Measurements from ENCODE around the gene LRRC61. TPM values are rescaled to one million over a fixed set of nuclear protein-coding genes. Genes with fewer than 3 reads are reported as not detected.

The LRRC61 gene
- total and polyA plus RNA-seq, 2 of the 13 experiments (the other 11 are each of a cell fraction or from before 2014, with no cell fraction given), result 33.0 to 34.8 TPM

DNA sequence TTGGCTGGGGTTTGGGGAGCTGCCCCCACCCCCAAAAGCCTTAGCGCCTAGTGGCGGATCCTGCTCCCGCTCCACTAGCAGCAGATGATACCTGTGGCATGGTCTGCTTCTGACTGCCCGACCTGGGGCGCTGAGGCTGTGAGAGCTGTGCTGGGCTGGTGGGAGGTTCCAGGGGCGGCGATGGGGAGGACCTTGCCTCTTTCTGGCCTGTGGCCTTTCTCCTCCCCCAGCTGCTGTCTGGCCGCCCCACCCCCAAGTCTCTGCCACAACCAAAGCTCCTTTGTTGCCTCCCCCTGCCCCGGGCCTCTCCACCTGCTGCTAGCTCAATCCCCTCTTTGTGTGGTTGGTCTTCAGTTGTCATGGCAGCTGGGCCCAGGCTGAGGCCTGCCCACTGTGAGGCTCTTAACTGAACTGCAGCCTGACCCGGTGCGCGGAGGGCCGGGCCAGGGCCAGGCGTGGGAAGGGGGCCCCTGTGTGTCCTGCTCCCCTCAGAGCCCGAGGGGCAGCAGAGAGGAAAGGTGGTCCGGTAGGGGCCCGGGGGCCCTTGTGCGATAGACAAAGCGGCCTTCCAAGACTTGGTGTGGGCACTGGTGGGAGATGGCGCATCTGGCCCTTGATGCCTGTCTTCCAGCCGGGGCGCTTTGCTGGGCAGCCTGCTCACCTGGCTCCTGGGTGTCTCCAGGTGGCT, 60.7 kb downstream of the LRRC61 start (continued):
- TF ChIP-seq, protein P1, sequence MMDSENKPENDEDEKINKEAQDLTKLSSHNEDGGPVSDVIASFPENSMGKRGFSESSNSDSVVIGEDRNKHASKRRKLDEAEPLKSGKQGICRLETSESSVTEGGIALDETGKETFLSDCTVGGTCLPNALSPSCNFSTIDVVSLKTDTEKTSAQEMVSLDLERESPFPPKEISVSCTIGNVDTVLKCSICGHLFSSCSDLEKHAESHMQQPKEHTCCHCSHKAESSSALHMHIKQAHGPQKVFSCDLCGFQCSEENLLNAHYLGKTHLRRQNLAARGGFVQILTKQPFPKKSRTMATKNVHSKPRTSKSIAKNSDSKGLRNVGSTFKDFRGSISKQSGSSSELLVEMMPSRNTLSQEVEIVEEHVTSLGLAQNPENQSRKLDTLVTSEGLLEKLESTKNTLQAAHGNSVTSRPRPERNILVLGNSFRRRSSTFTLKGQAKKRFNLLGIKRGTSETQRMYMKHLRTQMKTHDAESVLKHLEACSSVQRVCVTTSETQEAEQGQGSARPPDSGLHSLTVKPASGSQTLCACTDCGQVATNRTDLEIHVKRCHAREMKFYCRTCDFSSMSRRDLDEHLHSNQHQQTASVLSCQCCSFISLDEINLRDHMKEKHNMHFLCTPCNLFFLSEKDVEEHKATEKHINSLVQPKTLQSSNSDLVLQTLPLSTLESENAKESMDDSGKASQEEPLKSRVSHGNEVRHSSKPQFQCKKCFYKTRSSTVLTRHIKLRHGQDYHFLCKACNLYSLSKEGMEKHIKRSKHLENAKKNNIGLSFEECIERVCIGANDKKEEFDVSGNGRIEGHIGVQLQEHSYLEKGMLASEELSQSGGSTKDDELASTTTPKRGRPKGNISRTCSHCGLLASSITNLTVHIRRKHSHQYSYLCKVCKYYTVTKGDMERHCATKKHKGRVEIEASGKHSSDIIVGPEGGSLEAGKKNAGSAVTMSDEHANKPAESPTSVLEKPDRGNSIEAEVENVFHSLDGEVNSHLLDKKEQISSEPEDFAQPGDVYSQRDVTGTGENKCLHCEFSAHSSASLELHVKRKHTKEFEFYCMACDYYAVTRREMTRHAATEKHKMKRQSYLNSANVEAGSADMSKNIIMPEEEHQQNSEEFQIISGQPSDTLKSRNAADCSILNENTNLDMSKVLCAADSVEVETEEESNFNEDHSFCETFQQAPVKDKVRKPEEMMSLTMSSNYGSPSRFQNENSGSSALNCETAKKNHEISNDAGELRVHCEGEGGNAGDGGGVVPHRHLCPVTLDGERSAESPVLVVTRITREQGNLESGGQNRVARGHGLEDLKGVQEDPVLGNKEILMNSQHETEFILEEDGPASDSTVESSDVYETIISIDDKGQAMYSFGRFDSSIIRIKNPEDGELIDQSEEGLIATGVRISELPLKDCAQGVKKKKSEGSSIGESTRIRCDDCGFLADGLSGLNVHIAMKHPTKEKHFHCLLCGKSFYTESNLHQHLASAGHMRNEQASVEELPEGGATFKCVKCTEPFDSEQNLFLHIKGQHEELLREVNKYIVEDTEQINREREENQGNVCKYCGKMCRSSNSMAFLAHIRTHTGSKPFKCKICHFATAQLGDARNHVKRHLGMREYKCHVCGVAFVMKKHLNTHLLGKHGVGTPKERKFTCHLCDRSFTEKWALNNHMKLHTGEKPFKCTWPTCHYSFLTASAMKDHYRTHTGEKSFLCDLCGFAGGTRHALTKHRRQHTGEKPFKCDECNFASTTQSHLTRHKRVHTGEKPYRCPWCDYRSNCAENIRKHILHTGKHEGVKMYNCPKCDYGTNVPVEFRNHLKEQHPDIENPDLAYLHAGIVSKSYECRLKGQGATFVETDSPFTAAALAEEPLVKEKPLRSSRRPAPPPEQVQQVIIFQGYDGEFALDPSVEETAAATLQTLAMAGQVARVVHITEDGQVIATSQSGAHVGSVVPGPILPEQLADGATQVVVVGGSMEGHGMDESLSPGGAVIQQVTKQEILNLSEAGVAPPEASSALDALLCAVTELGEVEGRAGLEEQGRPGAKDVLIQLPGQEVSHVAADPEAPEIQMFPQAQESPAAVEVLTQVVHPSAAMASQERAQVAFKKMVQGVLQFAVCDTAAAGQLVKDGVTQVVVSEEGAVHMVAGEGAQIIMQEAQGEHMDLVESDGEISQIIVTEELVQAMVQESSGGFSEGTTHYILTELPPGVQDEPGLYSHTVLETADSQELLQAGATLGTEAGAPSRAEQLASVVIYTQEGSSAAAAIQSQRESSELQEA (CRISPR knock-in tag; IDR thresholded peaks at IDR 0.05; ENCODE audit: not compliant biosample characterization), result no peak
- TF ChIP-seq CBFB (CRISPR knock-in tag; IDR thresholded peaks at IDR 0.05), result 0 out of 2 replicates have a peak, but pooled peaks have one; percentile 32
- peak; percentile 75 for TF ChIP-seq HNRNPL (IDR thresholded peaks at IDR 0.05; ENCODE audit: low read depth, low read length)
- TF ChIP-seq ISX (CRISPR knock-in tag; conservative IDR thresholded peaks at IDR 0.05), result no peak
- peak; percentile 75 for TF ChIP-seq AGO2 (optimal IDR thresholded peaks at IDR 0.05; ENCODE audit: low read depth, low read length)
- TF ChIP-seq NR2F2 (IDR thresholded peaks at IDR 0.05; ENCODE audit: borderline replicate concordance, low read depth), result peak; percentile 35; the same call in 1 of the 2 replicates
- TF ChIP-seq CC2D1A (CRISPR knock-in tag; IDR thresholded peaks at IDR 0.05), result no peak
- TF ChIP-seq ZNF234 (CRISPR knock-in tag; conservative IDR thresholded peaks at IDR 0.05), result no peak
- TF ChIP-seq, protein P2, sequence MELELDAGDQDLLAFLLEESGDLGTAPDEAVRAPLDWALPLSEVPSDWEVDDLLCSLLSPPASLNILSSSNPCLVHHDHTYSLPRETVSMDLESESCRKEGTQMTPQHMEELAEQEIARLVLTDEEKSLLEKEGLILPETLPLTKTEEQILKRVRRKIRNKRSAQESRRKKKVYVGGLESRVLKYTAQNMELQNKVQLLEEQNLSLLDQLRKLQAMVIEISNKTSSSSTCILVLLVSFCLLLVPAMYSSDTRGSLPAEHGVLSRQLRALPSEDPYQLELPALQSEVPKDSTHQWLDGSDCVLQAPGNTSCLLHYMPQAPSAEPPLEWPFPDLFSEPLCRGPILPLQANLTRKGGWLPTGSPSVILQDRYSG (CRISPR knock-in tag; IDR thresholded peaks at IDR 0.05), result 0 out of 2 replicates have a peak, but pooled peaks have one; percentile 58
- TF ChIP-seq MYC (CRISPR knock-in tag; IDR thresholded peaks at IDR 0.05; ENCODE audit: borderline replicate concordance), result peak; percentile 62; the same call in 1 of the 2 replicates
- TF ChIP-seq, protein P3, sequence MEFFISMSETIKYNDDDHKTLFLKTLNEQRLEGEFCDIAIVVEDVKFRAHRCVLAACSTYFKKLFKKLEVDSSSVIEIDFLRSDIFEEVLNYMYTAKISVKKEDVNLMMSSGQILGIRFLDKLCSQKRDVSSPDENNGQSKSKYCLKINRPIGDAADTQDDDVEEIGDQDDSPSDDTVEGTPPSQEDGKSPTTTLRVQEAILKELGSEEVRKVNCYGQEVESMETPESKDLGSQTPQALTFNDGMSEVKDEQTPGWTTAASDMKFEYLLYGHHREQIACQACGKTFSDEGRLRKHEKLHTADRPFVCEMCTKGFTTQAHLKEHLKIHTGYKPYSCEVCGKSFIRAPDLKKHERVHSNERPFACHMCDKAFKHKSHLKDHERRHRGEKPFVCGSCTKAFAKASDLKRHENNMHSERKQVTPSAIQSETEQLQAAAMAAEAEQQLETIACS (CRISPR knock-in tag; IDR thresholded peaks at IDR 0.05), result no peak
- TF ChIP-seq PHF20 (CRISPR knock-in tag; IDR thresholded peaks at IDR 0.05), result no peak
- TF ChIP-seq, protein P4, sequence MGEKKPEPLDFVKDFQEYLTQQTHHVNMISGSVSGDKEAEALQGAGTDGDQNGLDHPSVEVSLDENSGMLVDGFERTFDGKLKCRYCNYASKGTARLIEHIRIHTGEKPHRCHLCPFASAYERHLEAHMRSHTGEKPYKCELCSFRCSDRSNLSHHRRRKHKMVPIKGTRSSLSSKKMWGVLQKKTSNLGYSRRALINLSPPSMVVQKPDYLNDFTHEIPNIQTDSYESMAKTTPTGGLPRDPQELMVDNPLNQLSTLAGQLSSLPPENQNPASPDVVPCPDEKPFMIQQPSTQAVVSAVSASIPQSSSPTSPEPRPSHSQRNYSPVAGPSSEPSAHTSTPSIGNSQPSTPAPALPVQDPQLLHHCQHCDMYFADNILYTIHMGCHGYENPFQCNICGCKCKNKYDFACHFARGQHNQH (CRISPR knock-in tag; IDR thresholded peaks at IDR 0.05), result peak; percentile 71; the same call in 1 of the 2 replicates
- TF ChIP-seq, protein P5, sequence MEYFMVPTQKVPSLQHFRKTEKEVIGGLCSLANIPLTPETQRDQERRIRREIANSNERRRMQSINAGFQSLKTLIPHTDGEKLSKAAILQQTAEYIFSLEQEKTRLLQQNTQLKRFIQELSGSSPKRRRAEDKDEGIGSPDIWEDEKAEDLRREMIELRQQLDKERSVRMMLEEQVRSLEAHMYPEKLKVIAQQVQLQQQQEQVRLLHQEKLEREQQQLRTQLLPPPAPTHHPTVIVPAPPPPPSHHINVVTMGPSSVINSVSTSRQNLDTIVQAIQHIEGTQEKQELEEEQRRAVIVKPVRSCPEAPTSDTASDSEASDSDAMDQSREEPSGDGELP (IDR thresholded peaks at IDR 0.05; ENCODE audit: borderline replicate concordance, low read depth), result peak; percentile 93
- no peak for TF ChIP-seq ARNT2 (CRISPR knock-in tag; IDR thresholded peaks at IDR 0.05; ENCODE audit: low read depth)
- no peak for TF ChIP-seq IKZF1 (IDR thresholded peaks at IDR 0.05)
- TF ChIP-seq TEAD3 (CRISPR knock-in tag; optimal IDR thresholded peaks at IDR 0.05; ENCODE audit: borderline replicate concordance), result peak; percentile 46

Data from HepG2 (cell line).